IPS-18c (cell line): ENCODE results near the gene RRBP1.

ENCODE experiments used
- H3K4me3 ChIP-seq: 2 replicates; pipeline ENCODE4 v1.7.0; 2013; ENCODE audit warnings: low read depth, mild to moderate bottlenecking, low read length, moderate library complexity; ENCODE audit not compliant: insufficient read depth
- H3K9me3 ChIP-seq: one replicate; pipeline ENCODE4 v1.6.1; 2013; ENCODE audit warnings: mild to moderate bottlenecking, low read length, moderate library complexity; ENCODE audit not compliant: control insufficient read depth, insufficient read depth

Gene RRBP1

DNA sequence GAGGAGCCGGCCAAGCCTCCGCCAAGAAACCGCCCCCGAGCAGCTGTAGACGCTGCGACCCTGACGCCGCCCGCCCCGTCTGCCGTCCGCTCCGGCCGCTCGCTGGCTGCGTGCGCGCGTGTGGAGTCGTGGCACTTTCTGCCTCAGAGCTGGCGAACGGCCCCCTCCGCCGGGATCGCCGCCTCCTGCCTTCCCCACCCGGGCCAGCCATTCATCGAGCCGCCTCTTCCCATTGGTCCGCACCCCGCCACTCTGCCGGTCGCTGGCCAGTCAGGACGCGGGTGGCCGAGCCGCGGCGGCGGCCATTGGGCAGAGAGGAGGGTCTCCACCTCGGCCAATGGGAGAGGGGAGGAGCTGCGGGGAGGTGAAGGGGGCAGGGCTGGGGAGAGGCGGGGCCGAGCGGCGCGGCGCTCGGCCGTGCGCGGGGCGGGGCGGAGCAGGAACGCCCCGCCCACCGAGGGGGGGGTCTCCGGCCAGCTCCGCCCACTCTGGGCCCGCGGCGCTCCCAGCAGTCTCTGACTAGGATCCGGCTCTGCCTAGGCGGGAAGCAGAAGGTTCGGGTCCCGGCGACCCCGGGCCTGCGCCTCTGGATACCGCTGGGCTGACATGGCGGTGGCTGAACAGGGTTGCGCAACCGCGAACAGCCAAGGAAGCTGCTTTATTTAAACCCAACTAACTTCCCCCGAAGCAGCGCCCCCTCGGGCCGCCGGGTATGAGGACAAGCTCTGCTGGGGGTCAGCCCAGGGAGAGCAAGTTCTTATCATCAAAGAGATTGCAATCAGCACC lies at the start of gene RRBP1:
Gene RRBP1, minus strand, starts transcription at position 140 of the 786 bp plus-strand sequence. CDS start 21,735 bp downstream, outside the sequence.
- H3K4me3 ChIP-seq = peak within 1 kb of the TSS; percentile 90
- no peaks in the 10 kb centered on the region for H3K9me3 ChIP-seq

DNA sequence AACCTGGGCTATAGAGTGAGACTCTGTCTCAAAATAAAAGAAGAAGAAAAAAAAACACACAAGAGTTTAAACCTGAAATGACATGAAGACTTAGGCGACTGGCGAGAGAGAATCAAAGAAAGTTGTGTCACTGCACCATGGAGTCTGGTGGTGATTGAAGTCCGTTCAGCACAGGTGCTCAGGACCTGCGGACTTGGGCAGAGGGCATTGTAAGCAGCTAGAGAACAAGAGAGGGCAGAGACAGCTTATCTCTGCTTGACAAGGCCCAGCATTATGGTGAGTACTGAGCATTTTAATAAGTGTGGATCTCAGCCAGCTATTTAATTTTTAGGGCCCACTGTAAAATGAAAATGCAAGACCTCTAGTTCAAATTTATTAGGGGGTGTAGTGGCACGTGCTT lies 49.2 kb upstream of the RRBP1 start:
- Histone ChIP-seq H3K9me3 (no peaks in the 10 kb centered on the region), H3K4me3 (no peak overlapping the region)

- H3K4me3 ChIP-seq = no peak overlapping the region
- no peaks in the 10 kb centered on the region for H3K9me3 ChIP-seq
Measured at GRCh38 chr20:17730071-17730470, 48.0 kb upstream of the RRBP1 start.

DNA sequence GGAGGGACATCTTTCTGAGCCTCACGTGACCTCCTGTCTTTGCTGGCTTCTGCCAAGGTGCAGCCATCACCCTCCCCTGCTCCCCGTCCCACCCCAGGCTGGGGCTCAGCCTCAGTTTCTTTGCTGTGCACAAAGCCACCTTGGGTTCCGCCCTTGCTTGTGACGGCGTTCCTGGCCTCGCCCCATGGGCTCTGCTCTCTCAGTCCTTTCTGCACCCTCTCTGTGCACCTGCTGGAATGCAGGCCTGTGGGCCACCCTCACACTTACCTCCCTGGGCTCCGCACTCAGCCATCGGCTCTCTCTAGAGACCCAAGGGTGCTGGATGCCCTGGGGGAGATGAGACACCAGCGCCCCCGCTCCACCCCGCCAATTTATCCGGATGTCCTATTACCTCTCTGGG lies 46.0 kb upstream of the RRBP1 start:
- Histone ChIP-seq H3K4me3 (no peak overlapping the region), H3K9me3 (no peaks in the 10 kb centered on the region)

- H3K4me3 ChIP-seq = no peak overlapping the region
- H3K9me3 ChIP-seq = no peaks in the 10 kb centered on the region
Measured at GRCh38 chr20:17727351-17727750, 45.3 kb upstream of the RRBP1 start.

GRCh38 chr20:17726902-17727301 lies 44.9 kb upstream of the RRBP1 start:
- H3K4me3 ChIP-seq = no peak overlapping the region
- no peaks in the 10 kb centered on the region for H3K9me3 ChIP-seq

DNA sequence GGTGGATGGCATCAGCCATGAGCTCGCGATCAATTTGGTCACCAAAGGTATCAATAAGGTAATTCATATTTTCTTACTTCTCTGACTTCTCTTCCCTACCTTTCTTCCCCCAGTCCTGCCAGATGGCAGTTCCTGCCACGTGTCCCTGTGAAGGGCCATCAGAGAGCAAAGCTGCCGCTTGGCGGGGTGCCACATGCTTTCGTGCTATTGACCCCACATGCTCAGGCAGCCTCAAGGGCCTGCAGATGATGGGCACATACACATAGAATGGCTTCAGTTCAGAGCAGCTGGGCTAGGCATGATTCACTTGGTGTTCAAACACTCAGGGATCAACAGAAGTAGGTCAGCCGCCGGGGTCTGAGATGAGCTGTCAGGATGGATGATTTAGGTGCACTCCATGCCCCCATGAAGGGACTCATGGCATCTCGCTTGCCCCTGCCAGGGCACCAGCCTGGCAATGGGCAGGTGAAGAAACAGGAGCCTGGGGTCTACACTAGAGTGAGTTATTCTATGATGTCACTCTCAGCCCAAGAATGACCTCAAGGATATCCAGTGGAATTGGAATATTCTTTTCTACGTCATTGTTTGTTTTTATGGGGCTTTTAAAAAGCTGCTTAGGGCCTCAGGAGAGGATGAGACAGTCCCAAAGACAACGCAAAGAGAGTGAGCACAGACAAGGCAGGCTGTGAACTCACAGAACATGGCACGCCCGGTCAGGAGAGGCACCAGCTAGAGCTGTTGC lies 43.2 kb upstream of the RRBP1 start:
- H3K4me3 ChIP-seq = no peak overlapping the region
- no peaks in the 10 kb centered on the region for H3K9me3 ChIP-seq

DNA sequence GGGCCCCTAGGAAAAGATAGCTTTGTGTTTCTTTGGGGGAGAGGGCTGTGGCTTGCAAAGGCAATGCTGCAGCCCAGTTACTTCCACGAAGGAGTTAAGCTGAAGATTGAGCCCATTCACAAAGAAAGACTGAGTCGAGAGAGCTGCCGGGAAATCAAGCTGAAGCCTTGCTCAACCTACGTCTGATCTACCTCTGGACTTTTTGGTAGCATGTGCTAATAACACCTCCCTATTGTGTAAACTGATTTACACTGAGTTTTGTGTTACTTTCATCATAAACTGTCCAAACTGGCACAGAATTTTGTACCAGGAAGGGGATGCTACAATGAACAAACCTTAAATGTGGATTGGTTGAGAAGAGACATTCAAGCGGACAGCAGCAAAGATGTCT lies 41.3 kb upstream of the RRBP1 start:
- no peak overlapping the region for H3K4me3 ChIP-seq
- H3K9me3 ChIP-seq = no peaks in the 10 kb centered on the region

DNA sequence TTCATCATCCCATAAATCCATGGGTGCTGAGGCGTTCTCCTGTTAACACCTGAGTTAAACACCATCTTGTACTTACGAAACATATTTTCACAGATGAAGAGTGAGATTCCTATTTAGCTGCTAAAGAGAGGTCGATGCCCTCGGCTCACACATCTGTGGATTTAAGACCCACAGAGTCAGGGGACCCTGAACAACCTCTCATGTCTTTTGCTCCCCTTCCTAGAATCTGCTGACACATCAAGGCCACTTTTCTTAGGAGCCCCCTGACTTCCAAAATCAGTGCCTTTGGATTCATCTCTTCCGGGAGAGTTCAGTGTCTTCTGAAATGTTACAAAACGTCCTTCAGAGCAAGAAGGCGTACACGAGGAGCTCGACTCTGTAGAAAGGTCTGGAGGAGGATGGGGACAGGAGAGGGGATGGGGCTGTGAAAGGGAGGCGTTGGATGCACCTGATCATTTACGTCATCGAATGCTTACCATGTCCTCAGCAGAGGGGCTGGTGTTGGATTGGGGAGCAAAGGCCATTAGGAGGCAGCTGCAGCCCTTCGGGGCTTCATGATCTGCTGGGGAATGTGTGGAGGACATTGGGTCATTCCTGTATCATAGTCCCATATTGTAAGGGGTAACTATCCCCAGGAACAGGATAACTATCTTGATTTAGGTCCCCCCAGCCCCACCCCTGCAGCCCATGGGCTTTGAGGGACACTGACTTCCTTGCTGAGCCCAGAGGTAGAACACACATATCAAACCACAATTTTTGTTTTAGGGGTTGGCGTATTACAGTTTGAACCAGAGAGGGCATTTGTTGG lies 40.7 kb upstream of the RRBP1 start:
- no peaks in the 10 kb centered on the region for H3K9me3 ChIP-seq
- no peak overlapping the region for H3K4me3 ChIP-seq

DNA sequence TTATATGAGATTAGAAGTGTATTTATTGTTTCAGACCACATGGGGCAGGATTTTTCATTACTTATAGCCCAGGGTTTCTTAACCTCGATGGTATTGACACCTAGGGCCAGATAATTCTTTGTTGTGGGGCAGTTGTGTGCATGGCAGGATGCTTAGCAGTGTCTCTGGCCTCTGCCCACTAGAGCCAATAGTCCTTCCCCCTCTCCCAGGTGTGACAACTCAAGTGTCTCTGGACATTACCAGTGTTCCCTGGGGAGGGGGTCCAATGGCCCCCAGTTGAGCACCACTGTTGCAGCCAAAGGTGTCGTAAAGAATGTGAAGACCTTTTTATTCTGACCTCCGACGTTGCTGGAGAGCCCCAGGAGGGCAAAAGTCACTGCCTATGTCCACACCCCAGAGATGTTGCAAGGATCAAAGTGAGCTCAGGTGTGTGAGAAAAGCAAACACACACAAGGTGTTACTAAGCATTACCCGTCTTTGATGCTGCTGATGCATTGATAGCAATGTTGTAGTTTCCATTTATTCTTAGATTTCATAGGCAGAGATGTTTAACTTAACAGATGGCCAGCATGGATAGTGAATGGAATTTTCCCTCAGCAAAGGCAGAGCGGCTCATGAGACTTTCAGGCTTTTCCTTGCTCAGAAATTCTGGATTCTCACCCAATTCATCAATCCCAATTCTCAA lies 39.9 kb upstream of the RRBP1 start:
- Histone ChIP-seq H3K9me3 (no peaks in the 10 kb centered on the region), H3K4me3 (no peak overlapping the region)

- Histone ChIP-seq H3K4me3 (no peak overlapping the region), H3K9me3 (no peaks in the 10 kb centered on the region)
Measured at GRCh38 chr20:17720755-17721154, 38.7 kb upstream of the RRBP1 start.

DNA sequence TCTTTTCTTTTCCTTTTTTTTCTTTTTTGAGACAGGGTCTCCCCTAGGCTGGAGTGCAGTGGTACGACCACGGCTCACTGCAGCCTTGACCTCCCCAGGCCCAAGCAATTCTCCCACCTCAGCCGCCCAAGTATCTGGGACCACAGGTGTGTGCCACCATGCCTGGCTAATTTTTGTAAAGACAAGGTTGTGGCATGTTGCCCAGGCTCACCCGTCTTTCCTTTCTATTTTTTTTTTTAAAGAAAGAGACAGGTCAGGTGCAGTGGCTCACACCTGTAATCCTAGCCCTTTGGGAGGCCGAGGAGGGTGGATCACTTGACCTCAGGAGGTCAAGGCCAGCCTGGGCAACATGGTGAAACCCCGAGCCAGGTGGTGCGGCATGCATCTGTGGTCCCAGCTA lies 34.3 kb upstream of the RRBP1 start:
- Histone ChIP-seq H3K9me3 (no peaks in the 10 kb centered on the region), H3K4me3 (no peak overlapping the region)

DNA sequence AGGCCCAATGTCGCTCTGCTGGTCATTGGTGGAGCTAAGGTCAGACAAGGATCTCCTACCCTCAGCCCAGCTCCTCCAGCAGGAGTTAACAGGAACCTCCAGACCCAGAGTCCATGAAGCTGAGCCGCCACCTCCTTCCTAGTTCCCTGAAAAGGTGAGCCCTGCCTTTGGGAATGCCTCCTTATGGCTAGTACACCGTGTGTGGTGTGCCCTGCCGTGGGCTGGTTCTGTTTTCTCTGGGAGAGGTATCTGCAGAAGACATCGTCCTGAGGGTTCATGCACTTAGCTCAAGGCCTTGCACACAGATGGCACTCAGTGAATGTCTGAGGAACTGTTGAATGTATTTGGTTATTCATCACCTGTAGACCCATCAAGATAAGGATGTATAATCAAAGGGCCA lies 33.0 kb upstream of the RRBP1 start:
- Histone ChIP-seq H3K4me3 (no peak overlapping the region), H3K9me3 (no peaks in the 10 kb centered on the region)

- no peak overlapping the region for H3K4me3 ChIP-seq
- H3K9me3 ChIP-seq = no peaks in the 10 kb centered on the region
Measured at GRCh38 chr20:17714597-17714996, 32.6 kb upstream of the RRBP1 start.

GRCh38 chr20:17712708-17713107 lies 30.7 kb upstream of the RRBP1 start:
- no peak overlapping the region for H3K4me3 ChIP-seq
- no peaks in the 10 kb centered on the region for H3K9me3 ChIP-seq

- H3K9me3 ChIP-seq = no peaks in the 10 kb centered on the region
- H3K4me3 ChIP-seq = no peak overlapping the region
Measured at GRCh38 chr20:17712201-17712600, 30.2 kb upstream of the RRBP1 start.

GRCh38 chr20:17711267-17711627 lies 29.2 kb upstream of the RRBP1 start:
- Histone ChIP-seq H3K4me3 (no peak overlapping the region), H3K9me3 (peaks cover 2% of the 10 kb centered on the region)
